Measurements from ENCODE around the gene CADM2.

DNA sequence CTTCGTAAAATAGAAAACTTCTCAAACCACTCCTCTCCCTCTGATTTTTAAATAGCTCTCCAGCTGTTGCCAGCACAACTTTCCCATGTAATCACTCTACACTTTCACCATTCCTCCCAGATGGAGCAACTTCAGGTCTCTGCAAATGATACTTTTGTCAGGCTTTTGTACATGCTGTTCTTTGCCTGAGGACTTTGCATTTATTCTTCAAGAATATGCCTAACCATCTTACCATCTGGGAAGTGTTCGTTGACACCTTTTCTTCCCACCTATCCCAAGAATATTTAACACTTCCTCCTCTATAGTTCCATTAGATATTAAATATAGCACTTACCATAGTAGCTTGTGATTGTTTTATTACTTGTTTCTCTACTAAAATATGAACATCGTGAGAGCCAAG lies 703.7 kb downstream of the CADM2 start:
- TF ChIP-seq, protein P1, sequence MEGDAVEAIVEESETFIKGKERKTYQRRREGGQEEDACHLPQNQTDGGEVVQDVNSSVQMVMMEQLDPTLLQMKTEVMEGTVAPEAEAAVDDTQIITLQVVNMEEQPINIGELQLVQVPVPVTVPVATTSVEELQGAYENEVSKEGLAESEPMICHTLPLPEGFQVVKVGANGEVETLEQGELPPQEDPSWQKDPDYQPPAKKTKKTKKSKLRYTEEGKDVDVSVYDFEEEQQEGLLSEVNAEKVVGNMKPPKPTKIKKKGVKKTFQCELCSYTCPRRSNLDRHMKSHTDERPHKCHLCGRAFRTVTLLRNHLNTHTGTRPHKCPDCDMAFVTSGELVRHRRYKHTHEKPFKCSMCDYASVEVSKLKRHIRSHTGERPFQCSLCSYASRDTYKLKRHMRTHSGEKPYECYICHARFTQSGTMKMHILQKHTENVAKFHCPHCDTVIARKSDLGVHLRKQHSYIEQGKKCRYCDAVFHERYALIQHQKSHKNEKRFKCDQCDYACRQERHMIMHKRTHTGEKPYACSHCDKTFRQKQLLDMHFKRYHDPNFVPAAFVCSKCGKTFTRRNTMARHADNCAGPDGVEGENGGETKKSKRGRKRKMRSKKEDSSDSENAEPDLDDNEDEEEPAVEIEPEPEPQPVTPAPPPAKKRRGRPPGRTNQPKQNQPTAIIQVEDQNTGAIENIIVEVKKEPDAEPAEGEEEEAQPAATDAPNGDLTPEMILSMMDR (IDR thresholded peaks at IDR 0.05), result no peak
- TF ChIP-seq POLR2A (IDR thresholded peaks at IDR 0.05), result no peak

Data from adrenal gland (tissue), 5 donors.